Mucosa of rectum (tissue), 2 donors: ENCODE data around the gene BPIFA2.

Source experiments
- H3K27ac ChIP-seq, 2 donors: one replicate each; pipeline ENCODE4 v1.7.0; 2013; ENCODE audit warnings: inconsistent platforms in 2 of 2, low read depth in 2 of 2, low read length in 2 of 2
- H3K27me3 ChIP-seq, 2 donors: one replicate each; pipeline ENCODE4 v1.7.0; 2013; ENCODE audit warnings: low read length in 2 of 2; ENCODE audit not compliant: control insufficient read depth in 2 of 2, insufficient read depth in 2 of 2
- H3K36me3 ChIP-seq, 2 donors: one replicate each; pipeline ENCODE4 v1.7.0; 2013; ENCODE audit warnings: low read length in 2 of 2; ENCODE audit not compliant: control insufficient read depth in 2 of 2, insufficient read depth in 2 of 2
- H3K4me1 ChIP-seq, 2 donors: one replicate each; pipeline ENCODE4 v1.7.0; 2013; ENCODE audit warnings: low read length in 2 of 2, mild to moderate bottlenecking in 1 of 2; ENCODE audit not compliant: control insufficient read depth in 2 of 2, insufficient read depth in 2 of 2
- H3K4me3 ChIP-seq, 2 donors: one replicate each; pipeline ENCODE4 v1.7.0; 2013; ENCODE audit warnings: low read length in 2 of 2
- H3K9ac ChIP-seq, 2 donors: one replicate each; pipeline ENCODE4 v1.7.0; 2013; ENCODE audit warnings: low read length in 2 of 2, low read depth in 1 of 2, mild to moderate bottlenecking in 1 of 2
- H3K9me3 ChIP-seq, 2 donors: one replicate each; pipeline ENCODE4 v1.7.0; 2013; ENCODE audit warnings: low read length in 2 of 2; ENCODE audit not compliant: control insufficient read depth in 2 of 2
- donor health status: healthy.
- donor health status: Normal muscosa, but diverticular disease.

The BPIFA2 gene

DNA sequence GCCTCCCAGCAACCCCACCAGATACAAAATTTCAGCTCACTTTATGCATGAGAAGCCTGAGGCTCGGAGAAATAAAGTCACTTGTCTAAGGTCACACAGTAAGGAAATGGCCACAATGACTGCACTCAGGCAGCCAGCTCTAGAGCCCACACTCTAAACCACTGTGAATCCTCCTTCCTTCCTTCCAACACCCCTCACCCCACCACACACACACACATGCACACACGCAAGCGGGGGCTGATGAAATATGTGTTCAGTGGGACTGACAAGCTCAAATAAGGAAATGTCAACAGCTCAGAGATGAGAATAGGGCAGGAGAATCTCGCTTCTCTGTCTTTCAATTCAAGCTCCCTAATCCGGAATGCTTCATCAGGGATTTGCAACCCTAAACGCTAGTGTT lies 61.9 kb downstream of the BPIFA2 start:
- Histone ChIP-seq H3K4me1 (no peaks in the 10 kb centered on the region), H3K4me3 (no peak overlapping the region), H3K9ac (no peak overlapping the region), H3K36me3 (no peaks in the 10 kb centered on the region), H3K27ac (no peak overlapping the region), H3K9me3 (no peaks in the 10 kb centered on the region), H3K27me3 (peaks cover 0 to 3% of the 10 kb centered on the region in 2 donors)
